ENCODE data around the gene SSBP3.

Gene SSBP3

GRCh38 chr1:54176621-54177327 lies 229.4 kb downstream of the SSBP3 start:
- DNase-seq (ENCODE audit: low spot score) = no peak

All from kidney capillary endothelial cell (primary cell).